GM12892 (cell line): Measurements from ENCODE around the gene ZZZ3.

Experiments used
- POLR2A ChIP-seq: IDR thresholded peaks from 2 replicates; pipeline ENCODE4 v1.6.1; 2011; ENCODE audit warnings: low read depth, low read length, control low read depth
- POLR2AphosphoS5 ChIP-seq: IDR thresholded peaks from 2 replicates; pipeline ENCODE4 v1.6.1; 2011; ENCODE audit warnings: low read depth, low read length, control low read depth
- TAF1 ChIP-seq: IDR thresholded peaks from 2 replicates; pipeline ENCODE4 v1.6.1; 2011; ENCODE audit warnings: low read depth, mild to moderate bottlenecking, control low read depth, low read length, borderline replicate concordance

GRCh38 chr1:77683160-77684148, 996 bp upstream of the ZZZ3 start:
- TF ChIP-seq TAF1 = peak; percentile 33; the same call in 1 of the 2 replicates
- peak; percentile 70; the same call in 1 of the 2 replicates for TF ChIP-seq POLR2A
- peak; percentile 65; the same call in 1 of the 2 replicates for TF ChIP-seq POLR2AphosphoS5
